ENCODE measurements around the gene CPD. TPM values are rescaled to one million over a fixed set of nuclear protein-coding genes. Genes with fewer than 3 reads are reported as not detected.

The CPD gene
- total RNA-seq, 4 donors from 2014 or later: 70.9 to 143 (median 77.5) TPM

GRCh38 chr17:30426292-30426691, 47.6 kb downstream of the CPD start:
- TF ChIP-seq CTCF (IDR thresholded peaks at IDR 0.05; ENCODE audit: low read depth): no peak

GRCh38 chr17:30427611-30428010, 48.9 kb downstream of the CPD start:
- no peak for TF ChIP-seq CTCF (IDR thresholded peaks at IDR 0.05; ENCODE audit: low read depth)

- TF ChIP-seq CTCF (IDR thresholded peaks at IDR 0.05; ENCODE audit: low read depth): no peak
Observed at GRCh38 chr17:30429155-30429554, 50.4 kb downstream of the CPD start.

- TF ChIP-seq CTCF (IDR thresholded peaks at IDR 0.05; ENCODE audit: low read depth): no peak
Observed at GRCh38 chr17:30433514-30433913, 54.8 kb downstream of the CPD start.

- TF ChIP-seq CTCF (IDR thresholded peaks at IDR 0.05; ENCODE audit: low read depth): no peak
Observed at GRCh38 chr17:30436729-30437128, 58.0 kb downstream of the CPD start.

GRCh38 chr17:30443721-30444120, 65.0 kb downstream of the CPD start:
- no peak for TF ChIP-seq CTCF (IDR thresholded peaks at IDR 0.05; ENCODE audit: low read depth)

GRCh38 chr17:30449480-30449879, 70.8 kb downstream of the CPD start:
- TF ChIP-seq CTCF (IDR thresholded peaks at IDR 0.05; ENCODE audit: low read depth): no peak
